T-helper 2 cell treated with Interferon-gamma antibody and Interleukin-4, amounts not matched to agents 5 μg/mL and 100 μg/mL, for 36 hours (primary cell): ENCODE data around the gene SACS.

Experiments used
- DNase-seq: peaks from one replicate; pipeline ENCODE4 v3.0.0; 2021; ENCODE audit warnings: low spot score
- H3K27ac Mint-ChIP-seq: one replicate; pipeline ENCODE4 v1.8.0; 2021; ENCODE audit warnings: mild to moderate bottlenecking, mixed read lengths
- H3K27me3 Mint-ChIP-seq: one replicate; pipeline ENCODE4 v1.8.0; 2021; ENCODE audit warnings: low read depth, mixed read lengths
- H3K36me3 Mint-ChIP-seq: one replicate; pipeline ENCODE4 v1.8.0; 2021; ENCODE audit warnings: low read depth, mixed read lengths
- H3K4me1 Mint-ChIP-seq: one replicate; pipeline ENCODE4 v1.8.0; 2021; ENCODE audit warnings: low read depth, mixed read lengths
- H3K4me3 Mint-ChIP-seq: one replicate; pipeline ENCODE4 v1.8.0; 2022; ENCODE audit warnings: mild to moderate bottlenecking, moderate library complexity, mixed read lengths
- H3K9me3 Mint-ChIP-seq: one replicate; pipeline ENCODE4 v1.8.0; 2021; ENCODE audit warnings: mixed read lengths

The SACS gene

DNA sequence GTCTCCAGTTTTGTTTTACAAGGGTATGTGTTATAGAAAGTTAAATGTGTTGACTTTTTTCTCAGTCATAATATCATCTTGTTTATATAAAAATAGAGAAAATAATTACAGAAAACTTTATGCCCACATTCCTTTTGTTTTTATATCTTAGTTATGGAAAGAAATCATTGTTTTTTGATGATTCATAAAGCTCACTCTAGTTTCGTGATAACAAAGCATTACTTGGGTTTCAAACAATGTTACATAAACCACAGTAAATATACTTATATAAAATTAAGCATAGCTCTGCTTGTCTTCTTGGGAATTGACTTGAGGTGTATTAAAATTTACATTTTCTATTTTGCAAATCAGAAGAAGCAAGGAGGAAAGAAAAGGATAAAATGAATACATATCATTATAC, 140.9 kb downstream of the SACS start:
- no peak overlapping the region for H3K4me3 Mint-ChIP-seq

DNA sequence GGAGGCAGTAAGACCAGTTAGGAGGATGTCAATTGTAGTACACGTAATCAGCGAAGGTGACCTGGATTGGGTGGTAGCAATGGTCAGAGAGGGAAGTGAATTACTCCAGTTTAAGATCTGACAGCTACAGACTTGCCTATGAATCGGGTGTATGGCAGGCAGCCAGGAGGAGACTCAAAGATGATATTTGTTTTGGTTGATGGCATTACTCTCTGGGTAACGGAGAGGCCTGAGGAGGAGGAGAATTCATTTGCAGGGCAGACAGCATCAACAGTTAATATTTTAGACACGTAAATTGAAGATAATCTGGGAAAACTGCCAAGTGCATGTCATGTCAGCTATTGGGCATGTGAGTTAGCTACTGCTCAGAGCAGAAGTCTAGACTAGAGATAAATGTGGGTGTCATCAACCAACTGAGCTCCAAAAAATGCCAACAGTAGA, 143.6 kb downstream of the SACS start:
- Mint-ChIP-seq H3K36me3 (no peaks in the 10 kb centered on the region), H3K27me3 (peaks cover 5% of the 10 kb centered on the region), H3K27ac (no peak overlapping the region), H3K4me3 (no peak overlapping the region), H3K4me1 (no peaks in the 10 kb centered on the region), H3K9me3 (no peaks in the 10 kb centered on the region)
- no peak for DNase-seq

More for the DNA sequence above, 140.9 kb downstream of the SACS start:
- no peak for DNase-seq
- Mint-ChIP-seq H3K36me3 (no peaks in the 10 kb centered on the region), H3K27me3 (peaks cover 7% of the 10 kb centered on the region), H3K9me3 (no peaks in the 10 kb centered on the region), H3K4me1 (no peaks in the 10 kb centered on the region), H3K27ac (no peak overlapping the region)

DNA sequence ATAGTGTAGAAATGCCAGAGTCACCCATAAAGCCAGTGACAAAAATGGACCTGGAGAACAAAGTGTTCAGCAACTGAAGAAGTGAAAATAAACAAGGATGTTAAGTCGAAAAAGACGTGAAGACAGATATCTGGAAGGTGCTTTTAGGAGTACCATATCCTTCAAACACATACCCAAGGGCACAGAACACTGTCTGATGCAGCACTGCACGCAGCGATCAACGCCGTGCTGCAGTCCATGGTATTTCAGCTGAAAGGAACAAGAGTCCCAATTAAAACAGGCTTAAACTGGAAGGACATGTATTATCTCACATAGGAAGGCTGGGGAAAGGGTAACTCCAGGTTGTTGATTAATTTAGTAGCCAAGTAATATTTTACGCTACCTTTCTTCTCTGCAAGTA, 144.5 kb downstream of the SACS start:
- H3K4me1 Mint-ChIP-seq: no peaks in the 10 kb centered on the region
- H3K36me3 Mint-ChIP-seq: no peaks in the 10 kb centered on the region
- peaks cover 5% of the 10 kb centered on the region for H3K27me3 Mint-ChIP-seq
- no peak overlapping the region for H3K27ac Mint-ChIP-seq
- no peak for DNase-seq
- H3K9me3 Mint-ChIP-seq: no peaks in the 10 kb centered on the region
- no peak overlapping the region for H3K4me3 Mint-ChIP-seq

DNA sequence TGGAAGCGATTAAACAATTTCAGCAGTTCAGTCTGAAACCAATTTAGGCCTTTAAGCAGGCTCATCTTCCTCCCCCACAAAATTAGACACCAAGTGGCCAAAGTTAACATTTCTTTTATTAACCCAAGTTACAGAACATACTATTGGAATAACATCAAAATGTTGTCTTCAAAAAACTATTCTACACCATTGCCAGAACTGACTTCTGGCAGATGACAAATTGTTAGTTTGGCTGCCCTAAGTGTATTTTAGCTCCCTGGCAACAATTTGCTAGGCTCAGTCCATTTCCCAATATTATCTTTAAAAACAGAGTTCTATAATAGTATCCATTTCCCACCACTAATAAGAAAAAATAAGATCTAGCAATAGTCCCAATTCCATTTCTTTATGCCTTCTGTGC, 144.9 kb downstream of the SACS start:
- Mint-ChIP-seq H3K4me3 (no peak overlapping the region), H3K36me3 (no peaks in the 10 kb centered on the region), H3K4me1 (no peaks in the 10 kb centered on the region), H3K27me3 (peaks cover 5% of the 10 kb centered on the region), H3K27ac (no peak overlapping the region), H3K9me3 (no peaks in the 10 kb centered on the region)
- no peak for DNase-seq

DNA sequence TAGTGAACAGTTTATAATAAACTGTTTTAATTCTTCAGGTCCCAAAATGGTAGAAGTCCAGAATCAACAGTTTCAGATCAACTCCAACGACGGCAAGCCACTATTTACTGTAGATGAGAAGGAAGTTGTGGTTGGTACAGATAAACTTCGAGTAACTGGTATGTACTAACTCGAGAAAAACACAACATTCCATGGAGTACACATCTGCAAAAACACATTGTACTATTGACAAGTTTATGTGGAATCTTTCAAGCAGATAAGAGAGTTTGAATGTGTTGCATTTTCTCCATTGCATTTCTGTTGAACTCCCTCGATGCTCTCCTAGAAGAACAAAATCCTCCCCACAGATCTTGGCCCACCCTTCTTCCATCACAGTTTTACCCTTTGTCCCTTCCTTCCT, 154.2 kb downstream of the SACS start:
- Mint-ChIP-seq H3K4me3 (no peak overlapping the region), H3K36me3 (no peaks in the 10 kb centered on the region), H3K4me1 (no peaks in the 10 kb centered on the region), H3K9me3 (no peaks in the 10 kb centered on the region), H3K27ac (no peak overlapping the region), H3K27me3 (peaks cover 3% of the 10 kb centered on the region)
- DNase-seq: no peak
